NB4 (cell line): ENCODE measurements around the gene SP140.

Experiments
- DNase-seq: peaks from one replicate; pipeline ENCODE4 v3.0.0; 2010; ENCODE audit warnings: low read depth
- H3K4me3 ChIP-seq: one replicate; pipeline ENCODE4 v1.5.1; 2011; ENCODE audit warnings: mild to moderate bottlenecking, low read depth, low read length, moderate library complexity
- CTCF ChIP-seq: IDR thresholded peaks from one replicate; pipeline ENCODE4 v1.5.1; 2012; ENCODE audit warnings: low read depth, low read length
- MAX ChIP-seq: IDR thresholded peaks from 2 replicates; pipeline ENCODE4 v1.6.1; 2011; ENCODE audit warnings: low read depth, low read length
- MYC ChIP-seq: IDR thresholded peaks from 2 replicates; pipeline ENCODE4 v1.6.1; 2011; ENCODE audit warnings: low read depth, low read length
- POLR2A ChIP-seq: IDR thresholded peaks from 2 replicates; pipeline ENCODE4 v1.6.1; 2011; ENCODE audit warnings: mild to moderate bottlenecking; ENCODE audit not compliant: insufficient read length; ENCODE audit errors: extremely low read depth

Gene SP140

GRCh38 chr2:230347659-230348305 lies 122.2 kb downstream of the SP140 start:
- no peak overlapping the region for H3K4me3 ChIP-seq
- no peak for DNase-seq
- TF ChIP-seq MYC (no peak), MAX (no peak), CTCF (no peak), POLR2A (no peak)

- TF ChIP-seq MAX (no peak), POLR2A (no peak), CTCF (no peak), MYC (no peak)
- no peak overlapping the region for H3K4me3 ChIP-seq
- DNase-seq, result no peak
These were observed 123.3 kb downstream of the SP140 start for GRCh38 chr2:230348787-230349186.

- peak; percentile 25 for DNase-seq
- H3K4me3 ChIP-seq, result no peak overlapping the region
- no peak for TF ChIP-seq POLR2A
- no peak for TF ChIP-seq MYC
- no peak for TF ChIP-seq MAX
- no peak for TF ChIP-seq CTCF
These were observed 130.5 kb downstream of the SP140 start for GRCh38 chr2:230356084-230356483.

GRCh38 chr2:230358305-230358704 lies 132.8 kb downstream of the SP140 start:
- DNase-seq, result no peak
- TF ChIP-seq MAX (no peak), CTCF (no peak), MYC (no peak), POLR2A (no peak)
- no peak overlapping the region for H3K4me3 ChIP-seq

GRCh38 chr2:230360028-230360427 lies 134.5 kb downstream of the SP140 start:
- H3K4me3 ChIP-seq, result no peak overlapping the region
- TF ChIP-seq MYC (no peak), MAX (no peak), CTCF (no peak), POLR2A (no peak)
- DNase-seq, result no peak
